OCI-LY1 (cell line): Measurements from ENCODE around the gene RPS6KA6.

Experiments used
- H2AFZ ChIP-seq: fragments of 200-600 bp; sonication (generic), shearing (Covaris generic); 2 replicates; pipeline ENCODE4 v1.6.0; 2014; ENCODE audit warnings: antibody characterized with exemption, mild to moderate bottlenecking, low read length
- H3F3A ChIP-seq: fragments of 200-600 bp; sonication (generic), shearing (Covaris generic); 2 replicates; pipeline ENCODE4 v1.6.0; 2014; ENCODE audit warnings: mild to moderate bottlenecking, antibody characterized with exemption, low read length, moderate library complexity; ENCODE audit not compliant: insufficient read depth
- H3K27ac ChIP-seq: fragments of 200-600 bp; sonication (generic); 2 replicates; pipeline ENCODE4 v1.5.1; 2014; ENCODE audit warnings: low read length, mixed run types, mild to moderate bottlenecking, low read depth; ENCODE audit not compliant: poor library complexity, severe bottlenecking
- H3K27me3 ChIP-seq: fragments of 200-600 bp; sonication (generic); 2 replicates; pipeline ENCODE4 v1.6.0; 2014; ENCODE audit warnings: antibody characterized with exemption, mild to moderate bottlenecking, low read length, moderate library complexity; ENCODE audit not compliant: insufficient read depth
- H3K36me3 ChIP-seq: fragments of 200-600 bp; sonication (generic); 2 replicates; pipeline ENCODE4 v1.6.1; 2014; ENCODE audit warnings: mild to moderate bottlenecking, antibody characterized with exemption, low read length, moderate library complexity, mixed read lengths; ENCODE audit not compliant: insufficient read depth
- H3K4me1 ChIP-seq: fragments of 200-600 bp; sonication (generic); 2 replicates; pipeline ENCODE4 v1.5.1; 2014; ENCODE audit warnings: mild to moderate bottlenecking, low read length, moderate library complexity; ENCODE audit not compliant: insufficient read depth, severe bottlenecking
- H3K4me2 ChIP-seq: fragments of 200-600 bp; sonication (generic), shearing (Covaris generic); 2 replicates; pipeline ENCODE4 v1.6.1; 2014; ENCODE audit warnings: low read length
- H3K4me3 ChIP-seq: fragments of 200-600 bp; sonication (generic); 2 replicates; pipeline ENCODE4 v1.5.1; 2014; ENCODE audit warnings: low read length, low read depth, mild to moderate bottlenecking, mixed read lengths; ENCODE audit not compliant: poor library complexity, severe bottlenecking
- H3K79me2 ChIP-seq: fragments of 200-600 bp; shearing (Covaris generic); 2 replicates; pipeline ENCODE4 v1.6.1; 2016; ENCODE audit warnings: mixed run types, low read length, mixed read lengths; ENCODE audit not compliant: insufficient read depth
- H3K9ac ChIP-seq: fragments of 200-600 bp; sonication (generic), shearing (Covaris generic); 2 replicates; pipeline ENCODE4 v1.6.1; 2014; ENCODE audit warnings: mild to moderate bottlenecking, low read length, mixed read lengths
- H3K9me2 ChIP-seq: fragments of 200-600 bp; sonication (generic), shearing (Covaris generic); 2 replicates; pipeline ENCODE4 v1.6.1; 2014; ENCODE audit warnings: low read depth, mild to moderate bottlenecking, low read length, mixed read lengths
- H3K9me3 ChIP-seq: fragments of 200-600 bp; shearing (Covaris generic); 2 replicates; pipeline ENCODE4 v1.6.1; 2014; ENCODE audit warnings: low read length, mixed read lengths
- H4K20me1 ChIP-seq: fragments of 200-600 bp; sonication (generic), shearing (Covaris generic); 2 replicates; pipeline ENCODE4 v1.6.0; 2016; ENCODE audit warnings: mild to moderate bottlenecking, low read length; ENCODE audit not compliant: insufficient read depth
- CTCF ChIP-seq: fragments of 200-600 bp; sonication (generic), shearing (Covaris generic); IDR thresholded peaks from 2 replicates; pipeline ENCODE4 v1.5.1; 2017; ENCODE audit warnings: mild to moderate bottlenecking, antibody characterized with exemption, low read length, moderate library complexity, mixed read lengths
- EZH2 ChIP-seq: fragments of 200-600 bp; sonication (generic), shearing (Covaris generic); IDR thresholded peaks from 2 replicates; pipeline ENCODE4 v1.8.0; 2017; ENCODE audit warnings: borderline replicate concordance, mixed run types, mild to moderate bottlenecking, antibody characterized with exemption, low read length, moderate library complexity, mixed read lengths

RPS6KA6 gene

GRCh38 chrX:84165711-84166110 lies 22.3 kb downstream of the RPS6KA6 start:
- H2AFZ ChIP-seq, result no peak overlapping the region
- no peak overlapping the region for H3K4me2 ChIP-seq
- no peak overlapping the region for H3K27ac ChIP-seq
- no peaks in the 10 kb centered on the region for H3K9me2 ChIP-seq
- no peaks in the 10 kb centered on the region for H3K79me2 ChIP-seq
- H3K4me1 ChIP-seq, result no peaks in the 10 kb centered on the region
- H3F3A ChIP-seq, result no peaks in the 10 kb centered on the region
- H3K9me3 ChIP-seq, result no peaks in the 10 kb centered on the region
- TF ChIP-seq CTCF (no peak), EZH2 (no peak)
- H3K27me3 ChIP-seq, result no peaks in the 10 kb centered on the region
- no peaks in the 10 kb centered on the region for H4K20me1 ChIP-seq
- H3K36me3 ChIP-seq, result no peaks in the 10 kb centered on the region
- H3K4me3 ChIP-seq, result no peak overlapping the region
- no peak overlapping the region for H3K9ac ChIP-seq

GRCh38 chrX:84162401-84162800 lies 25.6 kb downstream of the RPS6KA6 start:
- Histone ChIP-seq H3K9me2 (no peaks in the 10 kb centered on the region), H3K9ac (no peak overlapping the region), H3K27ac (no peak overlapping the region), H3K4me1 (no peaks in the 10 kb centered on the region), H2AFZ (no peak overlapping the region), H3F3A (no peaks in the 10 kb centered on the region), H3K27me3 (no peaks in the 10 kb centered on the region), H3K4me2 (no peak overlapping the region), H4K20me1 (no peaks in the 10 kb centered on the region), H3K4me3 (no peak overlapping the region), H3K36me3 (no peaks in the 10 kb centered on the region), H3K9me3 (no peaks in the 10 kb centered on the region), H3K79me2 (no peaks in the 10 kb centered on the region)
- TF ChIP-seq CTCF (no peak), EZH2 (no peak)

- Histone ChIP-seq H4K20me1 (no peaks in the 10 kb centered on the region), H3K27ac (no peak overlapping the region), H3K79me2 (no peaks in the 10 kb centered on the region), H3K36me3 (no peaks in the 10 kb centered on the region), H3K9me2 (no peaks in the 10 kb centered on the region), H3K9ac (no peak overlapping the region), H3F3A (no peaks in the 10 kb centered on the region), H3K27me3 (no peaks in the 10 kb centered on the region), H2AFZ (no peak overlapping the region), H3K4me1 (no peaks in the 10 kb centered on the region), H3K9me3 (no peaks in the 10 kb centered on the region), H3K4me2 (no peak overlapping the region), H3K4me3 (no peak overlapping the region)
- TF ChIP-seq CTCF (no peak), EZH2 (no peak)
Measured at GRCh38 chrX:84161641-84162040, 26.4 kb downstream of the RPS6KA6 start.
